H1 (cell line): ENCODE measurements around the gene OR8B4. TPM values are rescaled to one million over a fixed set of nuclear protein-coding genes. Genes with fewer than 3 reads are reported as not detected.

ENCODE experiments used
- CBX5 ChIP-seq: fragments of 300-800, 300-1000 bp; sonication (generic); IDR thresholded peaks from 2 replicates; pipeline ENCODE4 v1.7.1; 2016; ENCODE audit warnings: antibody characterized with exemption, low read length, low read depth
- KDM1A ChIP-seq: fragments of 200-600, 300-600 bp; sonication (generic); IDR thresholded peaks from 2 replicates; pipeline ENCODE4 v1.7.1; 2016; ENCODE audit warnings: mild to moderate bottlenecking, low read length, borderline replicate concordance
- POU5F1 ChIP-seq: IDR thresholded peaks from 2 replicates; pipeline ENCODE4 v1.6.1; 2011; ENCODE audit warnings: low read depth, mild to moderate bottlenecking, low read length, moderate library complexity
- SIRT6 ChIP-seq: IDR thresholded peaks from one replicate; pipeline ENCODE4 v1.7.1; 2012; ENCODE audit warnings: low read length, inconsistent platforms
- SP4 ChIP-seq: IDR thresholded peaks from 2 replicates; pipeline ENCODE4 v1.6.1; 2012; ENCODE audit warnings: low read length, inconsistent platforms
- polyA plus RNA-seq, 7 experiments: library from polyadenylated mRNA; depleted of rRNA in 3 of 7; stranded (reverse) in 5 of 7; unstranded in 2 of 7; fragments of >200 nt in 5 of 7; fragments of 200-250 nt in 2 of 7; gene quantifications; 1 replicate in 5 of 7; 2 replicates in 1 of 7; 4 replicates in 1 of 7; pipeline versions ENCODE4 v1.2.1 to v1.2.3, GENCODE V29; 2011 to 2013; ENCODE audit warnings: missing spikeins in 2 of 7, mixed read lengths in 2 of 7
- total RNA-seq: library from RNA; stranded (reverse); fragmentation: NEBNext Ultra II Directional; extraction: Animal tissue kit (Norgen Biotek cat#: 25700); gene quantifications from 2 replicates; pipeline ENCODE4 v1.2.1, GENCODE V29; 2021

OR8B4 gene
- total and polyA plus RNA-seq, 2 of the 8 experiments (the other 6 are each of a cell fraction or from before 2014, with no cell fraction given) = not detected

DNA sequence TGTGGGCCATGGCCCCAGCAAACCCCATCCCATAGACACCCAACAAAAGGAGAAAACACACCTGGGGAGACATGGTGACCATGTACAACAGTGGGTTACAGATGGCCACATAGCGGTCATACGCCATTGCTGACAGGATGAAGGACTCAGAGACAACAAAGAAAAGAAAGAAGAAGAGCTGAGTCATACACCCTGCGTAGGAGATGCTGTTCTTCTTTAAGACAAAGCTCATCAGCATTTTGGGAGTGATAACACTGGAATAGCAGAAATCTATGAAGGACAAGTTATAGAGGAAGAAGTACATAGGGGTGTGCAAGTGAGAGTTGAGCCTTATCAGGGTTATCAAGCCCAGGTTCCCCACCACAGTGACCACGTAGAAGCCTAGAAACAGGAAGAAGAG lies 15.9 kb upstream of the OR8B4 start (continued):
- no peak for TF ChIP-seq SIRT6
- TF ChIP-seq POU5F1 = no peak
- no peak for TF ChIP-seq SP4
- TF ChIP-seq KDM1A = no peak
- TF ChIP-seq CBX5 = no peak
